HuH-7.5 (cell line): ENCODE measurements around the gene CD8B2.
"Not testable (repeated sequence)": the region's sequence is repeated elsewhere in the genome, so short reads cannot be mapped to it uniquely, and the experiment has no call there.

Experiments
- DNase-seq: peaks from one replicate; pipeline ENCODE4 v3.0.0; 2011; ENCODE audit warnings: low spot score

The CD8B2 gene

GRCh38 chr2:106511934-106512333 lies 24.8 kb downstream of the CD8B2 start:
- DNase-seq: not testable (repeated sequence)

GRCh38 chr2:106513391-106513790 lies 26.2 kb downstream of the CD8B2 start:
- DNase-seq: not testable (repeated sequence)

- DNase-seq: not testable (repeated sequence)
Observed at GRCh38 chr2:106514827-106515226, 27.7 kb downstream of the CD8B2 start.

- DNase-seq: no peak
Observed at GRCh38 chr2:106516436-106516835, 29.3 kb downstream of the CD8B2 start.

GRCh38 chr2:106516864-106517263 lies 29.7 kb downstream of the CD8B2 start:
- DNase-seq: no peak

- DNase-seq: no peak
Observed at GRCh38 chr2:106517329-106517728, 30.2 kb downstream of the CD8B2 start.

- DNase-seq: no peak
Observed at GRCh38 chr2:106519767-106520166, 32.6 kb downstream of the CD8B2 start.

- DNase-seq: no peak
Observed at GRCh38 chr2:106521016-106521415, 33.9 kb downstream of the CD8B2 start.

GRCh38 chr2:106523976-106524665 lies 37.0 kb downstream of the CD8B2 start:
- DNase-seq: no peak

- no peak for DNase-seq
Observed at GRCh38 chr2:106530866-106531265, 43.7 kb downstream of the CD8B2 start.

GRCh38 chr2:106531676-106532214 lies 44.6 kb downstream of the CD8B2 start:
- no peak for DNase-seq

GRCh38 chr2:106532236-106532635 lies 45.1 kb downstream of the CD8B2 start:
- DNase-seq: no peak

GRCh38 chr2:106534471-106534870 lies 47.3 kb downstream of the CD8B2 start:
- no peak for DNase-seq

GRCh38 chr2:106536490-106536889 lies 49.3 kb downstream of the CD8B2 start:
- no peak for DNase-seq

GRCh38 chr2:106537047-106537446 lies 49.9 kb downstream of the CD8B2 start:
- no peak for DNase-seq

- no peak for DNase-seq
Observed at GRCh38 chr2:106537791-106538191, 50.6 kb downstream of the CD8B2 start.

- no peak for DNase-seq
Observed at GRCh38 chr2:106540886-106541285, 53.7 kb downstream of the CD8B2 start.

- no peak for DNase-seq
Observed at GRCh38 chr2:106541333-106541732, 54.2 kb downstream of the CD8B2 start.

- DNase-seq: peak; percentile 64
Observed at GRCh38 chr2:106542746-106543359, 55.7 kb downstream of the CD8B2 start.

- DNase-seq: no peak
Observed at GRCh38 chr2:106545007-106545406, 57.8 kb downstream of the CD8B2 start.

- DNase-seq: no peak
Observed at GRCh38 chr2:106546391-106546990, 59.3 kb downstream of the CD8B2 start.

GRCh38 chr2:106547164-106547903 lies 60.2 kb downstream of the CD8B2 start:
- no peak for DNase-seq
